NCI-H446 (cell line): ENCODE measurements around the gene TYW1.
"Not testable (repeated sequence)": the region's sequence is repeated elsewhere in the genome, so short reads cannot be mapped to it uniquely, and the experiment has no call there.

Source experiments
- DNase-seq, 2 experiments: peaks; one replicate each; lab custom pipeline; 2025; lab: John Stamatoyannopoulos, UW

TYW1 gene

DNA sequence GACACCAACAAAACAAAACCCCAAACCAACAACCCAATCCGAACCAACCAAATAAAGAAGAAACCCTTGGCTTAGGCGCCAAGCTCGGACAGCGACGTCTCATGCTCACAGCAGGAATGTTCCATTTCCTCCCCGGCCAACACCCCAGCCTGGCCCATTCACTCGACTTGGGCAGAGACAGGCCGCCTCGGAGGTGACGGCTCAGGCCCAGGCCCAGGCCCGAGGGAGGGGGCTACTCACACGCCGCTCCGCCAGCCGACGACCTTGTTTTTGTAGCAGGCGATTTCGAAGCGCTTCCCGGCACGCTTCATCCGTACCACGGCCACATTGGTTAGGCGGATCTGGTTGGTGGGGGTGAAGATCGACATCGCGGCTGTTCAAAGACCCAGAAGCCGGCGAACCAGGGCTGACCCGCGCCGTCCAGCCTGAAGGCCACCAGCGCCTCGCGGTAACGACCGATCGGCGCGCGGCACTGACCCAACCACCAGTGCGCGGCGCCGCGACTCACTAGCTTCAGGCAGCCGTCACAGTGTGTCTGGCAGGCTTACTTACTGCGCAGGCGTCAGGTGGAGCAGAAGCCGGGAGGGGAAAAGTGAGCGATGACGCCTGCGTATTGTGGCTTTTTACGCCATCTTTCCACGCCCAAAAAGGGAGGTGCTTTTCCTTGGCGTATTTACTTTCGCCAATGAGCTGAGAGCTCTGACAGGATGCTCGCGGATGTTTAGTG is 1.4 kb upstream of the TYW1 start, which contains the start of gene SBDS:
Gene SBDS (minus strand): TSS at position 537 of the 727 bp plus-strand sequence. CDS start 169 bp downstream, at position 368.
- DNase-seq, result peak; percentile 94 to 97

DNA sequence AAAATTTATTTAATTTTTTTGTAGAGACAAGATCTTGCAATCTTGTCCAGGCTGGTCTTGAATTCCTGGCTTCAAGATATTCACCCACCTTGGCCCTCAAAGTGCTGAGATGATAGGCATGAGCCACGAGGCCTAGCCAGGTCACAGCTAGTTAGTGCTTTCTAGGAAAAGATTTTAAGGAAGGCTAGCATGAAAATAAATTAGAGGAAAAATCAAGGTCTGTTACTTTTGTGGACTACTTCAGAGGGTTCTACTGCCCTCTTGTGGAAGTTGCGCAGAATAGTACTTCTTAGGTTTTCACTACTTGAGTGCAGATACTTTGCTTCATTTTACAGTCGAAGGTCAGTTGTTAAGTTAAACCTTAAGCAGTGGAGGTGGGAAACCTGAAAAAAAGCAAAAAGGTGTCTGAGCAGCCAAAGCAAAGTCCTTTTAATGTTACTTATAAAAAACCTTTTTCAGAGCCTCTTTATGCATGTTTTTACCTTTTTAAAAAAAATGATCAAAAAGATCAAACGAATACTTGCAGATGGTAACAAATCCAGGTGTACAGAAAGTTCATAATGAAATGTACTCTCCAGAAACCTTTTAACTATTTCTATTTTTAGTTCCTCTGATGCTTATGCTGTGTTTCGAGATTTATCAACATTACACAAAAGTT is 4.1 kb downstream of the TYW1 start:
- peak in 1 of 2 experiments; percentile 31 for DNase-seq

DNA sequence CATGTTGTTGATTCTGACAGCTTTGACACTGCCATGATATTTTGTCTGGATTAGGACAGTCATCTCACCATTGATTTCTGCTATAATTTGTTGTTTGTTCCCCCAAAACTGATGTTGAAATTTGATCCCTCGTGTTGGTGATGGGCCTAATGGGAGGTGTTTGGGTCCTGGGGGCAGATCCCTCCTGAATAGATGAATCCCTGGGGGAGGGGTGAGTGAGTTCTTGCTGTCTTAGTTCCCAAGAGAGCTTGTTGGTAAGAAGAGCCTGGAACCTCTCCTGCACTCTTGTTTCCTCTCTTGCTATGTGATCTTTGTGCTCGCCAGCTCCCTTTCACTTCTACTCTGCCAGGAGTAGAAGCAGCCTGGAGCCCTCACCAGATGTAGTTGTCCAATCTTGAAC is 7.5 kb downstream of the TYW1 start:
- DNase-seq, result not testable (repeated sequence)

DNA sequence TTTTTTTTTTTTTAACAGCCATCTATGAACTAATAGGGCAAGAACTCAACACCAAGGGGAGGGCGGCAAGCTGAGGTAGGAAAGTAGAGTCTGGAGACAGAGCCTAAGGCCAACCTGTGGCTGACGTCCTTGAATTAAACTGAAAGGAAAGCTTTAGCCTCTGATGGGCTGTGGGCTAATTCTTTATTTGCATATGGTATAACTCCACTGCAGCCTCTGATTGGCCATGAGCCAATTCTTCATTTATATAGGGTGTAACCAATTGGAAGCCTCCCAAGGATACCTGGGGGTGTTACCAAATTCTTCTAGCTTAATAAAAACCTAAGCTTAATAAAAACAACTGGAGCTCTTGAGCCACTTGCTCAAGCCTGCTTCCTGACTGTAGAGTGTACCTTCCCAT is 10.3 kb downstream of the TYW1 start:
- no peak for DNase-seq

DNA sequence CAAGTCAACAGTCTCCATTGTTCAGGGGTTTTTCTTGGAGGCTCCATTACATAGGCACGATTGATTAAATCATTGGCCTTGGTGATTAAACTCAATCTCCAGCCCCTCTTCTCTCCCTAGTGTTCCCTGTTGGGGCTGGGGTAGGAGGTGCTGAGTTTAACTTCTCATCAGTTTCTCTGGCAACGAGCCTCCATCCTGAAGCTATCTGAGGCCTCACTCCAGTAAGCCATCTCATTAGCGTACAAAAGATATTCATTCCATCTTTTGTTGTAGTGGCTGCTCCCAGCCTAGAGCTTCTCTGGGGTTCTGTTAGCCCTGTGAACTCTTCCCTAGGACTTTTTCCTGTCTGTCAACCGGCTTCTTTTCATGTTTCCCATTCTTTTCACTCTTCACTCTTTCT is 11.6 kb downstream of the TYW1 start:
- DNase-seq, result no peak

DNA sequence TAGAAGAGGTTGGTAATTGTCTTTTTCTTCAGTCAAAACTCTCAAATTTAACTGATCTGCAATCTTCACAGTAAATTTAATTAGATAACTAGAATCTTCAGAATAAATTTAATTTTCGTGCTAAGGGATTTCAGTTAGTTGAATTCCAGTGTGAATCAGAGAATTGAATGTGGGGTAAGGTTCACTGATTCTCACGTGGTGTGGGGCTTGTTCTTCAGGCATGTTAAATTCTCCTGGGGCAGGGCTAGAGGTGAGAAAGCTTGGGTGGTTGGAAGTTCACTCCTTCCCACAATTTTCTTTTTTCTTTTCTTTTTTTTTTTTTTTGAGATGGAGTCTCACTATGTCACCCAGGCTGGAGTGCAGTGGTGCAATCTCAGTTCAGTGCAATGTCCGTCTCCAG is 13.0 kb downstream of the TYW1 start:
- not testable (repeated sequence) for DNase-seq

DNA sequence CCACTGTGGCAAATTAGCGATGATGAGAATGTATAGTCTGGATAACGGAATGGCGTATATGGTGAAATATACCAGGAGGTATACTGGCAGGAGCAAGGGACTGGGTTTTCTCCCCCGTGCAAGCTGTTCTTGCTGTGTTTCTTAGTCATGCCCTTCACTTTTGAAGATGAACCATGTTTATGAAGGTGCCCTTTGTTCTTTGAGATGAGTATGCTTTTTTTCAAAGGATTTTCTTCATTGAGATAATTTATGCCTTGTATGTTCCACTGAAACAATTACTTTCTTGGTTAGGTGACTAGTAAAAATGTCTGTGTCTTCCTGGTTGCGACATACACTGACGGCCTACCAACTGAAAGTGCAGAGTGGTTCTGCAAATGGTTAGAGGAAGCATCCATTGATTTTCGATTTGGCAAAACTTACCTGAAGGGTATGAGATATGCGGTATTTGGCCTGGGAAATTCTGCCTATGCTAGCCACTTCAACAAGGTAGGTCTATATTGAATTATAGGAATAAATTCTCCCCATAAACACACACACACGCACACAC is 17.5 kb downstream of the TYW1 start:
- DNase-seq, result not testable (repeated sequence)

DNA sequence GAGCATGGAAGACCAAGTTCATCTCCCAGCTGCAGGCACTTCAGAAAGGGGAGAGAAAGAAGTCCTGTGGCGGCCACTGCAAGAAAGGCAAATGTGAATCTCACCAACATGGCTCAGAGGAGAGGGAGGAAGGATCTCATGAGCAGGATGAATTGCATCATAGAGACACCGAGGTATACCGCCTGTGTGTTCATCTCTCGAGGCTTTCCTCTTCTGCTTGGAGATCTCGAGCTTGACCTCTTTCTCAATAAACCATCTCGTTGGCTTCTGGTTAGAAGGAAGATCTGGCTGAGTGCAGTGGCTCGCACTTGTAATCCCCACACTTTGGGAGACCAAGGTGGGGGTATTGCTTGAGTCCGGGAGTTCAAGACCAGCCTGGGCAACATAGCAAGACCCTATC is 21.3 kb downstream of the TYW1 start:
- DNase-seq, result not testable (repeated sequence)

DNA sequence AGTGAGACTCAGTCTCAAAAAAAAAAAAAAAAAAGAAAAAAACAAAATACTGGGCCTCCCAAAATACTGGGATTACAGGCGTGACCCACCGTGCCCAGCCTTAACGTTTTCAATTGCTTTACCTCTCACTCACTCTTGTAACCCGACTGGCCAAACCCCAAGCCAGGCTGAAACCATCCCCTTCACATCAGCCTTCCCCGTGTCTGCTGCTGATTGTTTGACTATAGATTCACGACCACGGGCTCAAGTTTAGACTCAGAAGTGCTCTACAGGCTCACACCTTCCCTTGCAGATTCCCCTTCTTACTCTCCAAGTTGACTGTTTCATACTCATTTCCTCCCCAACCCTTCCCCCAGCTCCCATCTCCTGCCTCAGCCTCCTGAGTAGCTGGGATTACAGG is 22.3 kb downstream of the TYW1 start:
- DNase-seq, result no peak

DNA sequence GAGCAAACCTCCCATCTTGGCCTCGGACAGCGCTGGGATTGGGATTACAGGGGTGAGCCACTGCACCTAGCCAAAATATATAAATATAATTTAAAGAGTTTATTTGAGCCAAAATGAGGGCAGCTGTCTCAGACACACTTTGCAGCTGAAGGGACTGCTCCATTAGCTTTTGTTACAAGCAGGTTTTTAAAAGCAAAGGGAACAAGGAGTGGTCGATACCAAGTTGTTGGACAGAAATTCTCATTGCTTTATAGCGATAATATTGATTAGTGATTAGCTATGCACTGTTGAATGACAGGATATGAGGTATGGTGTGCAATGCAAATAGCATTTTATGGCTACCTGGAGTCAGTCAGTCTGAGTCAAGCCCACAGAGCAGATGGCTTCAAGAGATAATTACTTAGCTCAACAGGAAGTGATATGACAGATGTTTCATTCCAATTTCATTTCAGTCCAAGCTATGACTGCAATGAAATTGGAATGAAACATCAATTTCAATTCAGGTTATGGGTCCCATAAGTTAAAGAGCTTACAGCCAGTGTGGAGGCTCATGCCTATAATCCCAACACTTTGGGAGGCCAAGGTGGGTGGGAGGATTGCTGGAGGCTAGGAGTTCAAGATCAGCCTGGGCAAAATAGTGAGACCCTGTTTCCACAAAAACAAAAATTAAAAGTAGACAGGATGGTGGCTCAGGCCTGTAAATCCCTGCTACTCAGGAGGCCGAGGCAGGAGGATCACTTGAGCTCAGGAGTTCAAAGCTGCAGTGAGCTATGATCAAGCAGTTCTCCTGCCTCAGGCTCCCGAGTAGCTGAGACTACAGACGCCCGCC is 23.1 kb downstream of the TYW1 start:
- peak in 1 of 2 experiments; percentile 27 for DNase-seq

DNA sequence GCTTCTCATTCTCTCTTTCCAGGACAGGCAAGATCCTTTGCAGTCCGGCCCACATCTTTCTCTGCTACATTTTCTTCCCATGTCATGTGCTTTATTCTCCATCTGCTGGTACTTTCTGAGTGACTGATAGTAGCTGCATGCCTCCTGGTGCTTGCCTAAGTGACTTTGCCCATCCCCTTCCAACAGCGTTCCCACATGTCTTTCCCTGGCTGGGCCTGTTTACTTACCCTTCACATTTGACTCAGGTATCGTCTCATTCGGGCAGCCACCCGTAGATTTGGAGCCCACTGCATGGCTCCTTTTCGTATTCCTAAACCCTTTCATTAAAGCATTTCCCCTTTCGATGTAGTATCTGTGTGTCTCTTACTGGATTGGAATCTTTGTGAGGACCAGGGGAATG is 24.6 kb downstream of the TYW1 start:
- DNase-seq, result no peak

DNA sequence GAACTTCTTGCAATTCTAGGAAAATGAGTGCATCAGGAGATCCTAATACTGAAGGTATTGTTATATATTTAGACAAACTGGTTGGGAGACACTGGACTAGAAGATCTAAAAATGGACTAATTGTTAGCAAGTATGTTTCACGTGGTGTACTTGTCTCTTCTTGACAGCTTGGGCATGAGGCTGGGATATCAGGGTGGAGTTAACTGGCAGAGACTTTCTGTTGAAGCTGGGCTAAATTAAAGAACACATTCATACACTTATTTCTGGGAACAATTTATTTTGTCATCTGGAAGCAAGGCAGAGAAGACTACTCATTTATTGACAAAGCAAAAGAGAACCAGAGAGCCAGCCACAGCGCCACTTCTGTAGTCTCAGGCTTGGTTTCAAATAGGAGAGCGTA is 25.9 kb downstream of the TYW1 start:
- no peak for DNase-seq

DNA sequence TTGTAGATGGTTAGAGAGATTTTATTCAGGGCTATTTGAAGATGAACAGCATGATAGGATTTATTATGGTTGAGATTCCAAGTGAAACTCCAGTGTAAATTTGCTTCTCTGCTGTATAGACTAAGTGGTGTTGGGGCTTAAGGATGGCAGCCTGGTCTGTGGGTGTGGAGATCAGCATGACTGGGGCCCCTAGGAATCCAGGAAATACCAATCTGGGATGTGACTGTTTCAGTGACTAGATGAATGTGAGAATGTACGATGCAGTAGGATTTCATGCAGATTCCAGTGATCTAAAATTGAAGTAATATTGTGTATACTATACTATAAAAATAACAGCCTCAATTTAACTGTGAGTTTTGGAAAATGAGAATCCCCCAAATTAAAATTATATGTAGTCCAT is 28.8 kb downstream of the TYW1 start:
- not testable (repeated sequence) for DNase-seq

DNA sequence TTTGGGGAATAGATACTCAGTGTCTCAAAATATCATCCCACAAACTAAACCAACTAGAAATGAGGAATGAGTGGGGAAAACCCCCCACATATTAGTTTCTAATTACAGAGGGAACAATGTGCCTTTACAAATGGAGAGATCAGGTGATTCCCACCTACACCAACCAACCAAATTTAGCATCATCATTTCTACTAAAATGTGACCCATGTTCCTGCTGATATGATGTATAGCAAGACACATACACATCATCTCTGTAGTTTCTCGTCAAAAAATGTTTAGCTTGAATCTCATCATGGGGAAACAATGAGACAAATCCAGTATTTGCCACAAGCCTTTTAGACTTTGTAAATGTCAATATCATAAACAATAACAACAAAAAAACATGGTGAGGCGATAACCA is 35.1 kb downstream of the TYW1 start:
- not testable (repeated sequence) for DNase-seq

DNA sequence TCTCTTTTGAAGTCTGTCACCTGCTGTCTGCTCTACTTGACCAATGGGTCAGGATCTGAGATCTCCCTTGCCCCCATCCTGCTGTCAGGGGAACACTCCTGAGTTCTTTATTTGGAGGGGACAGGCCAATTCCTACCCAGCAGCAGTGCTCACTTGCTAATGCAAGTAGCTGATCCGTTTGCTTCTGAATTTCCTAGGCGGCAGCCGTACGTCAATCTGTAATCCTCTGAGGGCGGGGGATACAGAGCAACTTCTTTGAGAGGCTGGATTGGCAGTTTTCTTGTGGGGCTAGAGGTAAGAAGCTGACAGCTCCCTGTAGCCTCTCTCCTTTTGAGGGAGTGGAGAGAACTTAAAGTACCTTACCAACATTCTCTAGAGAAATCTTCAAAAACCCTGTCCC is 36.6 kb downstream of the TYW1 start:
- DNase-seq, result no peak

DNA sequence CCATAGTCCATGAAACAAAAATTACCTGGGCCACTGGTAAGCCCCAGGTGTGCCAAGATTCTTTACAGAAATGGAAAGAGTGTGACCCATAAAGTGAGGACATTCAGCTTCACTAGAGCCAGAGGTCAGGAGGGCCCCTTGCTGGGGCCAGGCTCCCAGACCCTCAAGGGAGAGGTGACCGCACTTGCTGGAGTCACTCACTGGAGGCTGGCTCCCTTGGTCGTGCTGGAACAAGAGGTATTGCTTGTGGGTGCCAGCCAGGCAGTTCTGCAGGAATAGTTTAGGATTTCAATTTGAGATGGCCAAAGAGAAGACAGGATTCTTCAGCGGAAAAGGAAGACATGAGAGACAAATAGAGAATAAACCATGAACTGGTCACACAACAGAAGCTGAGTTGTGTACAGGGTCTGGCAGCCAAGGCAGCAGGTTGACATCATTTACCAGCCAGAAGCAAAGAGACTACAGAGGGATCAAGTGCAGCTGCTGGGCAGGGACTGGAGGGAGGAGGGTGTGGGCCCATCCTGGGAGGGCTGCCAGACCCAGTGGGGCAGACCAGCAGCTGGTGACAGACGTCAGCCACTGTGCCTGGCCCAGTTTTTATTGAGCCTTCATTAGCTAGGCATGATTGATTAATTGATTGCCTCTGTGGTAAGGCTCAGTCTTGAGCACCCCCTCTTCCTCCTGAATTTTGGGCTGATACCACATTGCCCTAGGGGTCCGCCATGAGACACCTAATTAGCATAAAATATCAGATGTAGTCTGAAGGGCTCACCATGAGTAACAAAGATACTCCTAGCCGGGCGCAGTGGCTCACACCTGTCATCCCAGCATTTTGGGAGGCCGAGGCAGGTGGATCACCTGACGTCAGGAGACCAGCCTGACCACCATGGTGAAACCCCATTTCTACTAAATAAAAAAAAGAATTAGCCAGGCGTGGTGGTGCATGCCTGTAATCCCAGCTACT is 40.1 kb downstream of the TYW1 start:
- DNase-seq, result peak; percentile 48 to 78

DNA sequence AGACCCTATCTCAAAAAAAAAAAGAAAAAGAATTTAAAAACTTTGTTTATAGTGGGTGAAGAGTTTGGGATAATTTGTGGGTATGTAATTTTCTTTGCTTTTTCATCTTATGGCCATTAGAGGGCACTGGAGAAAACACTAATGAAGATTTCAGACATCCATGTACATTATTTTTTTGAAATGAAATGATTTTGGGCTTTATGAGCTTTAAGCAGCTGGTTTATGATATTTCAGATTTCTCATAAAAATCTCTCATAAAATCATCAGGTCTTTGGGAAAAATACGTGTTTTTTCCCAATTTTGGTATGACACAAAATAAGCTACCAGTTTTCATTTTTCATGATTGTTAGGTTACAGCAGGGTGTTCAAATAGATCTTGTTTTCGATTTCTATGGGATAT is 44.2 kb downstream of the TYW1 start:
- not testable (repeated sequence) for DNase-seq

DNA sequence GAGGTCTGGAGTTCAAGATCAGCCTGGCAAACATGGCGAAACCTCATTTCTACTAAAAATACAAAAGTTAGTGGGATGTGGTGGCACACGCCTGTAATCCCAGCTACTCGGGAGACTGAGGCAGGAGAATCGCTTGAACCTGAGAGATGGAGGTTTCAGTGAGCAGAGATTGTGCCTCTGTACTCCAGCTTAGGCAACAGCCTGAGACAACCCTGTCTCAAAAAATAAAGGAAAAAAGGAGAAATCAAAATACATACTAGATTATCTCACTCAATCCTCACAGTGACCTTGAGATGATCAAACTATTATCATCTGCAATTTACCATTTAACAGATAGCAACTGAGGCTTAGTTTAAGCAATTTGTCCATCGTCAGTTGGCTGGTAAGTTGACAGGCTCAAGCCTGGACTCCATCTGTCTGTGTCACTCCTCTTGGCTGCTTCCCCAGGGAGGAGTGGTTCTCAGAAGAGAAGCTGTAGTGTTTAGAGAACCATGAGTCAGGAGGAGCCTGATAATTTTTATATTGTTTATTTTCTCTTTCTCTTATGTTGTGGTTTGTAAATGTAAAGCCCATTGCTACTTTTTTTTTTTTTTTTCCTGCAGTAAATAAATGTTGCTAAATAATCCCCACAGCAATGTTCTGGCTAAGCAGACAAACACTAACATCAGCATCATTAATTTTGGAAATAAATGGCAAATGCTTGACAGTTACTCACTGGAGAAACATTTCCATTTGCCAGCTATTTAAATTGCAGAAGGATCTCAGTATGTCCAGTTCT is 46.3 kb downstream of the TYW1 start:
- peak; percentile 64 to 81 for DNase-seq

DNA sequence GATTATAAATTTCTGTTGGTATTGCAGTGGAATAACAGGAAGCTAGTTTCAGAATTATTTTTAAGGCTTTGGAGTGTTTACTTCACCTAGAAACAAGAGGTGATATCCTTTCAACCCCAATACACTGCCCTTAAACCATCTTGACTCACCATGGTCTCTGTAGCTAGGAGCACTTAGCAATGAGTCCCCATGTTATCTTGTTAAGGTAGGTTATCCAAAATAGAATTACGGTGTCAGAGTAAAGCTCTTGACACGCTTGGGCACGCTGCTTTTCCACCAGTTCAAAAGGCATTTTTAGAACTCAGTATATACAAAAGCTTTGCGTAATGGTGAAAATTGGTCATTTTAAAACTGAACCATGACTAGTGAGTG is 46.9 kb downstream of the TYW1 start:
- DNase-seq, result not testable (repeated sequence)

DNA sequence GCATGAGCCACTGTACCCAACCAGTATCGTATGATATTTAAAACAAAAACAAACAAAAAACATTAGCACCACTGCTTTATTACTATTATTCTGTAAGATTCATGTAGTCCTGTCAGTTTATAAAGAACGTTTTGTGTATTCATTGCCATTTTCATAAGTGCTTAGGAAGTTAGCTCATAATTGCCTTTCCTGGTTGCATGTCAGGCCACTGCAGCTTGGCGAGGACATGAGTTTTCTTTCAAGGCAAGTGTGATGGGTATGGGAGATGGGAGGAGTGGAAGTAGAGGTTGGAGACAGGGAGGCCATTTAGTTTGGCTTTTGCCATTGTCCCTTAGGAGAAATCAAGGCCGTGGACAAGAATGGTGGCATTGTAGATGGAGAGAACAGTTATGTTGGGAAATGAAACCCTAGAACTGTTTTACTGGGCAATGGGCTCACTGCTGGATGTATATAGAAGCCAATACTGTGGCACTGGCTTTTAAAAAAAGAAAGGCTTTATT is 48.9 kb downstream of the TYW1 start:
- no peak for DNase-seq
